Left lung (tissue), 10 donors: Measurements from ENCODE around the gene OR52B2. TPM values are rescaled to one million over a fixed set of nuclear protein-coding genes. Genes with fewer than 3 reads are reported as not detected.

Experiments
- ATAC-seq: fragments of 200-7000 bp; cut with Tn5 transposase; one replicate; pipeline ENCODE4 v1.9.1; 2020; ENCODE audit warnings: moderate library complexity
- DNase-seq, 4 donors: peaks; one replicate each; pipeline ENCODE4 v3.0.0-alpha.2; 2013 to 2020
- H3K27ac ChIP-seq, 2 donors: fragments of 200-600 bp; sonication (generic) in 1 of 2; one replicate each; pipeline versions ENCODE4 v1.5.0 to v1.8.0; 2020 to 2021
- H3K27me3 ChIP-seq, 2 donors: fragments of 200-600 bp; sonication (generic) in 1 of 2; one replicate each; pipeline versions ENCODE4 v1.5.0 to v1.8.0; 2020 to 2021
- H3K36me3 ChIP-seq, 2 donors: fragments of 200-600 bp; sonication (generic) in 1 of 2; one replicate each; pipeline versions ENCODE4 v1.5.0 to v1.8.0; 2020 to 2021
- H3K4me1 ChIP-seq, 2 donors: fragments of 200-600 bp; one replicate each; pipeline ENCODE4 v1.8.0; 2021
- H3K4me3 ChIP-seq, 2 donors: fragments of 200-600 bp; sonication (generic) in 1 of 2; one replicate each; pipeline versions ENCODE4 v1.5.0 to v1.8.0; 2020 to 2021; ENCODE audit warnings: mild to moderate bottlenecking in 1 of 2
- H3K9me3 ChIP-seq, 2 donors: fragments of 200-600 bp; sonication (generic) in 1 of 2; one replicate each; pipeline versions ENCODE4 v1.5.0 to v1.8.0; 2020 to 2021
- intact Hi-C, 2 donors: fragments of 100-400 bp; cut with DNase I; formaldehyde crosslinking; loops; one replicate each; pipeline versions ENCODE4 v1.11.2 to v1.14.2; 2022
- polyA plus RNA-seq, 6 donors: library from polyadenylated mRNA; unstranded; fragments of 120-200 nt; gene quantifications; one replicate each; pipeline ENCODE4 v1.2.1, GENCODE V29; 2013; ENCODE audit not compliant: insufficient read length in 6 of 6
- total RNA-seq, 2 donors: library from RNA; stranded (reverse); fragmentation: NEBNext Ultra II Directional; extraction: Animal tissue kit (Norgen Biotek cat#: 25700); gene quantifications; one replicate each; pipeline ENCODE4 v1.2.1, GENCODE V29; 2021
- TF ChIP-seq, protein P1 (sequence below), 2 donors: fragments of 200-600 bp; sonication (generic) in 1 of 2; IDR thresholded peaks; one replicate each; pipeline versions ENCODE4 v1.5.0 to v1.8.0; 2021; ENCODE audit warnings: antibody characterized with exemption in 2 of 2
- donor health status: DM: no; HTN: yes; CAD: no.
- donor health status: DM: no; HTN: no; CAD: no.

Gene OR52B2
- total and polyA plus RNA-seq, 8 donors, result 0.34 TPM; not detected in 7

DNA sequence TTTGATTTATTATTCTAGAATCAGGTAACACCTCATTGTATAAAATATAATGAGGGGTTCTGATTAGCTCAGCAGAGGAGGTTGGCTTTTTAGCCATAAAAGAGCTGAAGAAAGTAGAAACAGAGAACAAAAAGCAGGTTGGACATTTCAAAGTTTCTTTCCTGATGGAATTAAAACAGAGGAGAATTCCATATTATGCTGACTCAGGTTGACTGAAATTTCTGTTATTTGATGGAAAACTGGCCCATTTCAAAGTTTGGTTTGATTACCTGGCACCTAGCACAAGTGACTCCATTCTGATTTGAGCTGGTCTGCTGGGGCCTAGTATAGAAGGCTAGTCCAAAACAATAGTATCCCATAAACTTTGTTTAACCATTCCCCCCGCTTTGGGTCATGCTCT, 37.7 kb downstream of the OR52B2 start:
- no peak for ATAC-seq
- H3K36me3 ChIP-seq, result no peaks in the 10 kb centered on the region
- H3K4me3 ChIP-seq, result no peak overlapping the region
- peaks cover 0 to 18% of the 10 kb centered on the region in 2 donors for H3K4me1 ChIP-seq
- H3K9me3 ChIP-seq, result no peaks in the 10 kb centered on the region
- TF ChIP-seq, protein P1, sequence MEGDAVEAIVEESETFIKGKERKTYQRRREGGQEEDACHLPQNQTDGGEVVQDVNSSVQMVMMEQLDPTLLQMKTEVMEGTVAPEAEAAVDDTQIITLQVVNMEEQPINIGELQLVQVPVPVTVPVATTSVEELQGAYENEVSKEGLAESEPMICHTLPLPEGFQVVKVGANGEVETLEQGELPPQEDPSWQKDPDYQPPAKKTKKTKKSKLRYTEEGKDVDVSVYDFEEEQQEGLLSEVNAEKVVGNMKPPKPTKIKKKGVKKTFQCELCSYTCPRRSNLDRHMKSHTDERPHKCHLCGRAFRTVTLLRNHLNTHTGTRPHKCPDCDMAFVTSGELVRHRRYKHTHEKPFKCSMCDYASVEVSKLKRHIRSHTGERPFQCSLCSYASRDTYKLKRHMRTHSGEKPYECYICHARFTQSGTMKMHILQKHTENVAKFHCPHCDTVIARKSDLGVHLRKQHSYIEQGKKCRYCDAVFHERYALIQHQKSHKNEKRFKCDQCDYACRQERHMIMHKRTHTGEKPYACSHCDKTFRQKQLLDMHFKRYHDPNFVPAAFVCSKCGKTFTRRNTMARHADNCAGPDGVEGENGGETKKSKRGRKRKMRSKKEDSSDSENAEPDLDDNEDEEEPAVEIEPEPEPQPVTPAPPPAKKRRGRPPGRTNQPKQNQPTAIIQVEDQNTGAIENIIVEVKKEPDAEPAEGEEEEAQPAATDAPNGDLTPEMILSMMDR (IDR thresholded peaks at IDR 0.05), result no peak
- no peaks in the 10 kb centered on the region for H3K27me3 ChIP-seq
- H3K27ac ChIP-seq, result no peak overlapping the region
- no peak for DNase-seq
- intact Hi-C loops, result no loop called here

DNA sequence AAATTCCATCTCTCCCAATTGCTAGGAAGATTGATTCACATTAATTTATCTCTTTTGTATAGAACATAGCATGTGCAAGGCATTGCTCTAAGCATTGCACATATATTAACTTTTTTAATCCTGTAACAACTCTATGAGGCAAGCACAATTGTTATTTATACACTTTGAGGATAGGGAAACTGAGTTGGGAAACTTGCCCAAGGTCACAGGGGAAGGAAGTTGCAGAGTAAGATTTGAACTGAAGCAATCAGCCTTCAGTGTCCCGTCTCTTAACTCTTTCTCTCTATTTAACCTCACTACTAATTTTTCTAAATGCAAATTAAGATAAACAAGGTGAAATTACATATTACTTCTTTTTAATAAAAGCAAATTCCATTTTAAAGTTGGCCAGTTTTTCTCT, 40.5 kb downstream of the OR52B2 start:
- Histone ChIP-seq H3K27me3 (no peaks in the 10 kb centered on the region), H3K9me3 (no peaks in the 10 kb centered on the region), H3K4me1 (peaks cover 0 to 18% of the 10 kb centered on the region in 2 donors), H3K27ac (peak overlapping the region in 1 of 2 donors; percentile 86), H3K4me3 (no peak overlapping the region), H3K36me3 (no peaks in the 10 kb centered on the region)
- ATAC-seq (no peak), DNase-seq (no peak)
- intact Hi-C loops, result no loop called here
- TF ChIP-seq, protein P1 (IDR thresholded peaks at IDR 0.05), result no peak

DNA sequence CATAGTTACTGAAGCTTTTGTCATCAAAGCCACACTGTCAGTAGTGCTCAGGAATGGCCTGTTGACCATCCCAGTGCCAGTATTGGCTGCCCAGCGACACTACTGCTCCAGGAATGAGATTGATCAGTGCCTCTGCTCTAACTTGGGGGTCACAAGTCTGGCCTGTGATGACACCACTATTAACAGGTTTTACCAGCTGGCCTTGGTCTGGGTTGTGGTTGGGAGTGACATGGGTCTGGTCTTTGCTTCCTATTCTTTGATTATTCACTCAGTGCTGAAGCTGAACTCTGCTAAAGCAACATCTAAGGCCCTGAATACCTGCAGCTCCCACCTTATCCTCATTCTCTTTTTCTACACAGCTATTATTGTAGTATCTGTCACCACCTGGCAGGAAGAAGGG, 41.1 kb downstream of the OR52B2 start:
- H3K4me3 ChIP-seq, result no peak overlapping the region
- ATAC-seq (no peak), DNase-seq (no peak)
- peaks cover 0 to 18% of the 10 kb centered on the region in 2 donors for H3K4me1 ChIP-seq
- TF ChIP-seq, protein P1 (IDR thresholded peaks at IDR 0.05), result no peak
- intact Hi-C loops, result no loop called here
- H3K36me3 ChIP-seq, result no peaks in the 10 kb centered on the region
- peak overlapping the region in 1 of 2 donors; percentile 86 for H3K27ac ChIP-seq
- no peaks in the 10 kb centered on the region for H3K27me3 ChIP-seq
- H3K9me3 ChIP-seq, result no peaks in the 10 kb centered on the region

DNA sequence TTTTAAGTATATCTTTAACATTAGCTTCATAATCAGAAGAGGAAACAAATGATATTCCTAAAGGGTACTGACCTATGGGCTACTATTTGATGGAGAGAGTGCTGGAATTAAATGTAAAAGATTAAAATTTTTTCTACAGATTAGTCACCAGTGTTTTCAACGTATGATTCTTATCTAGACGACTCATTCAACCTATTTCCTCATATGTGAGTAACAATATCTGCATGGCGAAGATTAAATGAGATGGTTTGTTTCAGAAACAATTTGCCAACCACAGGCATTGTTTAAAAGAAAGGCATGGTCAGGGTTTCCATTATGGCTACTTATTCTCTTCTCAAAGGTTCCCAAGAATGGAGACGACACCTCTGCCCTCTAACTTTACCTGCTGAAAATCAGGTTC, 42.2 kb downstream of the OR52B2 start:
- intact Hi-C loops, result no loop called here
- H3K4me3 ChIP-seq, result no peak overlapping the region

DNA sequence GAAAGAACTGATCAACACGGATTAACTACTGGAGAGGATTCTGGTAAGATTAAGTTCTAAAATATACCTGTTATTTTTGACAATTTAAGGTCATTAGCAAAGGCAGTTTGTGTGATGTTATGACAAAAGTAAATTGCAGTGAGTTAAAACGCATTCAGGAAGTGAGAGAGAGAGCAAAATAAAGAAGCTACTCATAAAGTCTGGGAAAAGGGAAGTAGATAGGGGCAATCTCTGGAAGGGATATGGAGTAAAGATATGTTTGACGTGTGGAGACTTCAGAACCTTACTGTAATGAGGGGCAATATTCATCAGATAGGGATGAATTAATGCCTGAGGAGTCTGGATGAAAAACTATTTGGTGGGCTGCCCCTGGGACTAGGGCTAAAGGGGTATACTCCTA, 45.9 kb downstream of the OR52B2 start:
- DNase-seq (no peak), ATAC-seq (no peak)
- H3K9me3 ChIP-seq, result no peaks in the 10 kb centered on the region
- H3K27ac ChIP-seq, result no peak overlapping the region
- no peak overlapping the region for H3K4me3 ChIP-seq
- intact Hi-C loops, result no loop called here
- H3K4me1 ChIP-seq, result peaks cover 0 to 7% of the 10 kb centered on the region in 2 donors
- no peaks in the 10 kb centered on the region for H3K27me3 ChIP-seq
- TF ChIP-seq, protein P1 (IDR thresholded peaks at IDR 0.05), result no peak
- no peaks in the 10 kb centered on the region for H3K36me3 ChIP-seq

More for the DNA sequence above, 42.2 kb downstream of the OR52B2 start:
- Histone ChIP-seq H3K27ac (peak overlapping the region in 1 of 2 donors; percentile 5), H3K27me3 (no peaks in the 10 kb centered on the region), H3K9me3 (no peaks in the 10 kb centered on the region), H3K4me1 (peaks cover 0 to 18% of the 10 kb centered on the region in 2 donors), H3K36me3 (no peaks in the 10 kb centered on the region)
- no peak for ATAC-seq
- no peak for DNase-seq
- TF ChIP-seq, protein P1 (IDR thresholded peaks at IDR 0.05), result no peak

Other genes with a start within 250 kb of the OR52B2 start
- gene OR56A3, start 228.1 kb downstream of the OR52B2 start, total RNA-seq, result not detected
- gene OR56A3, start 228.1 kb downstream of the OR52B2 start, polyA plus RNA-seq, result not detected
- not detected for gene OR56A5, start 201.8 kb downstream of the OR52B2 start, total RNA-seq
- gene OR56A5, start 201.8 kb downstream of the OR52B2 start, polyA plus RNA-seq, result not detected
- gene OR52L1, start 183.3 kb downstream of the OR52B2 start, total RNA-seq, result not detected
- not detected for gene OR52L1, start 183.3 kb downstream of the OR52B2 start, polyA plus RNA-seq
- gene OR56A4, start 163.4 kb downstream of the OR52B2 start, total RNA-seq, result not detected
- under 1 TPM in 5 of 6 donors, not detected in 1; 0.04 to 0.09 (median 0.06) TPM for gene OR56A4, start 163.4 kb downstream of the OR52B2 start, polyA plus RNA-seq
- under 1 TPM in 1 of 2 donors, not detected in 1; 0.03 TPM for gene OR56A1, start 139.6 kb downstream of the OR52B2 start, total RNA-seq
- gene OR56A1, start 139.6 kb downstream of the OR52B2 start, polyA plus RNA-seq, result not detected
- gene OR56B4, start 62.6 kb downstream of the OR52B2 start, total RNA-seq, result not detected
- gene OR56B4, start 62.6 kb downstream of the OR52B2 start, polyA plus RNA-seq, result under 1 TPM in 4 of 6 donors, not detected in 2; 0.13 to 0.20 (median 0.18) TPM
- not detected for gene OR52W1, start 28.9 kb upstream of the OR52B2 start, total RNA-seq
- under 1 TPM in 2 of 6 donors, not detected in 4; 0.24 to 0.29 TPM for gene OR52W1, start 28.9 kb upstream of the OR52B2 start, polyA plus RNA-seq
- gene C11orf42, start 35.2 kb upstream of the OR52B2 start, total RNA-seq, result not detected
- gene C11orf42, start 35.2 kb upstream of the OR52B2 start, polyA plus RNA-seq, result 1 to 10 TPM in 3 of 6 donors, under 1 TPM in 3; 0.47 to 2.2 (median 0.95) TPM
- gene FHIP1B, start 64.3 kb upstream of the OR52B2 start, total RNA-seq, result 10 to 100 TPM; 34.9 to 43.0 TPM
- gene FHIP1B, start 64.3 kb upstream of the OR52B2 start, polyA plus RNA-seq, result 10 to 100 TPM; 48.4 to 69.0 (median 59.5) TPM
- gene CNGA4, start 68.8 kb upstream of the OR52B2 start, total RNA-seq, result 1 to 10 TPM in 1 of 2 donors, not detected in 1; 2.1 TPM
- 1 to 10 TPM in 4 of 6 donors, under 1 TPM in 2; 0.45 to 2.5 (median 1.4) TPM for gene CNGA4, start 68.8 kb upstream of the OR52B2 start, polyA plus RNA-seq
- not detected for gene CCKBR, start 89.5 kb upstream of the OR52B2 start, total RNA-seq
- gene CCKBR, start 89.5 kb upstream of the OR52B2 start, polyA plus RNA-seq, result under 1 TPM; 0.21 to 0.54 (median 0.27) TPM
- gene CAVIN3, start 150.2 kb upstream of the OR52B2 start, total RNA-seq, result 10 to 100 TPM; 61.2 to 87.4 TPM
- gene CAVIN3, start 150.2 kb upstream of the OR52B2 start, polyA plus RNA-seq, result 10 to 100 TPM; 19.0 to 39.2 (median 25.6) TPM
- gene SMPD1, start 220.1 kb upstream of the OR52B2 start, total RNA-seq, result 10 to 100 TPM; 55.2 to 79.3 TPM
- gene SMPD1, start 220.1 kb upstream of the OR52B2 start, polyA plus RNA-seq, result 10 to 100 TPM; 18.6 to 27.8 (median 22.7) TPM
- gene APBB1, start 248.8 kb upstream of the OR52B2 start, total RNA-seq, result 10 to 100 TPM; 30.7 to 32.1 TPM
- 10 to 100 TPM; 40.2 to 47.1 (median 44.5) TPM for gene APBB1, start 248.8 kb upstream of the OR52B2 start, polyA plus RNA-seq